ENCODE data around the gene VAT1L.

The VAT1L gene

DNA sequence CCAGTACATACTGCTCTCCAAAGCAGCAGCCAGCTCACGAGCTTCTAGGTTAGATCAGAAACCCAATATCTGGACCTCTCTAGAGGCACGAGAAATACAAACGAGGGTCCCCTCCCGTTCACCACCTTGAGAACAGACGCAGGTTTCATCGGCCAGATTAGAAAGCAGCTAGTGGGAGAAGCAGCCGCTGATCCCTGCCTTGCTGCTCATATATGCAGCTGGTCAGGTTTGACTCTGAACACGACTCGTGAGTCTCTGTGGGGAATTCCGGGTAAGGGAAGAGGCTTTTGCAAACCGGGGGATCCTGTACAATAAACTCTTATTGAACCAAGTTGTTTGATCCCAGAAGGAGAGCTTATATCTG, 1.6 kb downstream of the VAT1L start:
- no peak overlapping the region for H3K4me3 ChIP-seq (ENCODE audit: low read depth, low read length)
- no peaks in the 10 kb centered on the region for H3K9me3 ChIP-seq
- TF ChIP-seq, protein P1, sequence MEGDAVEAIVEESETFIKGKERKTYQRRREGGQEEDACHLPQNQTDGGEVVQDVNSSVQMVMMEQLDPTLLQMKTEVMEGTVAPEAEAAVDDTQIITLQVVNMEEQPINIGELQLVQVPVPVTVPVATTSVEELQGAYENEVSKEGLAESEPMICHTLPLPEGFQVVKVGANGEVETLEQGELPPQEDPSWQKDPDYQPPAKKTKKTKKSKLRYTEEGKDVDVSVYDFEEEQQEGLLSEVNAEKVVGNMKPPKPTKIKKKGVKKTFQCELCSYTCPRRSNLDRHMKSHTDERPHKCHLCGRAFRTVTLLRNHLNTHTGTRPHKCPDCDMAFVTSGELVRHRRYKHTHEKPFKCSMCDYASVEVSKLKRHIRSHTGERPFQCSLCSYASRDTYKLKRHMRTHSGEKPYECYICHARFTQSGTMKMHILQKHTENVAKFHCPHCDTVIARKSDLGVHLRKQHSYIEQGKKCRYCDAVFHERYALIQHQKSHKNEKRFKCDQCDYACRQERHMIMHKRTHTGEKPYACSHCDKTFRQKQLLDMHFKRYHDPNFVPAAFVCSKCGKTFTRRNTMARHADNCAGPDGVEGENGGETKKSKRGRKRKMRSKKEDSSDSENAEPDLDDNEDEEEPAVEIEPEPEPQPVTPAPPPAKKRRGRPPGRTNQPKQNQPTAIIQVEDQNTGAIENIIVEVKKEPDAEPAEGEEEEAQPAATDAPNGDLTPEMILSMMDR (IDR thresholded peaks at IDR 0.05; ENCODE audit: low read depth, low read length): no peak
- no peaks in the 10 kb centered on the region for H3K4me1 ChIP-seq
- no peaks in the 10 kb centered on the region for H3K36me3 ChIP-seq
- DNase-seq: no peak
- H3K27me3 ChIP-seq: peaks cover 26% of the 10 kb centered on the region

DNA sequence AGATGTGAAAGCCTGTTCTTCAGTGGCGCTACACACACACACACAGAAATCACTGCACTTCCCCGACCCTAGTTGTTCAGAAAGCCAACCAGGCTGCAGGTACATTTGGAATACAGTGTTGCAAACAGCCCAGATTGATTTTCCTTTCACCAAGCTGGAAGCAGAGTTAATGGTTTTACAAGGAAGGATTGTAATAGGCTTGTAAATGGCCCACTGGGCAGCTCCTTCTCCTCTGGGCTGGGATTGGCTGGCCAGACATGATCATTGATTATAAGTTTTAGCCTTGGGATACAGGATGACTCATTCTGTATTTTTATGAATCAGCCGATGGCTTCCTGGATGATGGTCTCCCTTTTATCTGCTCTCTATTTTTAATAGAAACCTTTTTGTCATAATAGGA, 2.5 kb downstream of the VAT1L start:
- TF ChIP-seq, protein P1 (IDR thresholded peaks at IDR 0.05; ENCODE audit: low read depth, low read length): no peak
- H3K27me3 ChIP-seq: peaks cover 26% of the 10 kb centered on the region
- H3K9me3 ChIP-seq: no peaks in the 10 kb centered on the region
- no peak for DNase-seq
- H3K4me1 ChIP-seq: no peaks in the 10 kb centered on the region
- no peak overlapping the region for H3K4me3 ChIP-seq (ENCODE audit: low read depth, low read length)
- no peaks in the 10 kb centered on the region for H3K36me3 ChIP-seq

DNA sequence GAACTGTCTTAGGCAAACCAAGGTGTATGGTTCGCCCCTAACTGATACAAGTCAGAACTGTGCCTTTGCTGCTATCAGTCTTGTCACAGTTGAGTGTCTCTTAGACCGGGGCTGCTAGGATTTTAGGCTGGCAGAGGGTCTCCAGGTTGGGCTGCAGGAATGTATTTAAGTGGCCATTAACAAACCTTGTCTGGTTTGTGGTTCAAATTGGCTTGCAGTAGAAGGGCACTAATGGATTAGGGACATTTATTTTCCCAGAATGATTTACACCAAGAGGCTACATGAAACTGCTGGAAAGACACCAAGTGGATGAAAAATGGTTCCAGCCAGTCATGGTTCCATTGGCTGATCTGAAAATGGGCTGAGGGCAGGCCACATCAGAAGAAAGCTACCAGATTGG, 5.1 kb downstream of the VAT1L start:
- DNase-seq: no peak
- Histone ChIP-seq H3K27me3 (peaks cover 16% of the 10 kb centered on the region), H3K4me3 (ENCODE audit: low read depth, low read length) (no peak overlapping the region), H3K36me3 (no peaks in the 10 kb centered on the region), H3K9me3 (no peaks in the 10 kb centered on the region), H3K4me1 (no peaks in the 10 kb centered on the region)
- TF ChIP-seq, protein P1 (IDR thresholded peaks at IDR 0.05; ENCODE audit: low read depth, low read length): no peak

DNA sequence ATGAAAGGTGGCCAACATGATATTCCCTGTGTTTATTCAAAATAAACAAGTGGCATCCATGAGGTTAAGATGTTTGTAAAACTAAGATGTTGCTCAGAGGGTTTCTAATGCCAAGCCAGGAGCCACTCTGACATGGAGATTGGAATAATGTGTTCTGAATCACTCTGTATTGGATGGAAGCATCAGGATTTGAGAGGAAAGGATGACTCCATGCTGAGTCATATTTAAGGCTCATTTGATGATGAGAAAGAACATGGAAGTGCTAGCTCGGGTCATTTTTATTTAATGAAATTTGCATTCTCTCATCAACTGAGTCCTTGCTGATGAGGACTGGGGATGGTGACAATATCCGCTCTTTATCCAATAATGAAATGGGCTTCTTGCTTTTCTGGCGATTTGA, 6.2 kb downstream of the VAT1L start:
- Histone ChIP-seq H3K27me3 (peaks cover 4% of the 10 kb centered on the region), H3K4me3 (ENCODE audit: low read depth, low read length) (no peak overlapping the region), H3K36me3 (no peaks in the 10 kb centered on the region), H3K9me3 (no peaks in the 10 kb centered on the region), H3K4me1 (no peaks in the 10 kb centered on the region)
- TF ChIP-seq, protein P1 (IDR thresholded peaks at IDR 0.05; ENCODE audit: low read depth, low read length): no peak
- no peak for DNase-seq

DNA sequence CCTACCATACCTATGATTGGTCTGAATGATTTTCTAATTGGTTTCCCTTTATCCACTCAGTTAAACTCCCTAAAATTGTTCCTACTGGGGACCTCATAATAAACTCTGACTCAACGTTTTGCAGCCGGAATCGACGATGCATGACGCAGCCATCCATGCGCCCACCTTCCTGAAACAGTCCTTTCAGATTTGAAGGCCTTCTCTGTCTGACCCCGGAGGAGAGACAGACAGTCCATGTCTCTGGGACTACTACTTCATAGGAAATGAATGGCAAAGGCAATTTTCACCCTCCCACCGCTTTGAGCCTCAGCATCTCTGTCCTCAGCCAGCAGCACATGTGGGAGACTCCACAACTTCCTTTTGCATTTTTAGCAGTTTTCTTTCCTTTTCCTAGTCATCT, 13.5 kb downstream of the VAT1L start:
- no peaks in the 10 kb centered on the region for H3K36me3 ChIP-seq
- no peaks in the 10 kb centered on the region for H3K4me1 ChIP-seq
- DNase-seq: no peak
- H3K9me3 ChIP-seq: no peaks in the 10 kb centered on the region
- TF ChIP-seq, protein P1 (IDR thresholded peaks at IDR 0.05; ENCODE audit: low read depth, low read length): no peak
- no peaks in the 10 kb centered on the region for H3K27me3 ChIP-seq
- H3K4me3 ChIP-seq (ENCODE audit: low read depth, low read length): no peak overlapping the region

DNA sequence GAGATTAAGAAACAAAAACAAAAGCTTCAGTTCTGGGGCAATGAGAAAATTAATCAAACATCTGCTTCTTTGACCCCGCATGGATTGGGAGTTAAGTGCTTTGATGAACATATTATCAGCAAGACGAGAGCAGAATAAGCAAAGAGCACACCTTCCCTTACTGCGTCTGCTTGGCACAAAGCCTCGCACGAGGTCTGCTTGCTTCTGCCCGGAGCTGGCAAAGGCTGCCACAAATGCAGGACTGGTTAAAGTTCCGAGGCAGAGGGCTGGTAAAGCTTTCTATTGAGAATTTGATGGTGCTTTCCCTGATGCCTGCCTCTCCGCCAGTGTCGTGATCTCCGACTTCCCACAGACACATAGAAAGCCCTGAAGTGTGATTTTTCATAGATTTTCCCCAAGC, 17.0 kb downstream of the VAT1L start:
- DNase-seq: no peak
- Histone ChIP-seq H3K4me3 (ENCODE audit: low read depth, low read length) (no peak overlapping the region), H3K4me1 (no peaks in the 10 kb centered on the region), H3K9me3 (no peaks in the 10 kb centered on the region), H3K36me3 (no peaks in the 10 kb centered on the region), H3K27me3 (no peaks in the 10 kb centered on the region)
- TF ChIP-seq, protein P1 (IDR thresholded peaks at IDR 0.05; ENCODE audit: low read depth, low read length): no peak

Data from BE2C (cell line).